Gastrocnemius medialis (tissue), 4 donors: Measurements from ENCODE around the gene PDHX. TPM values are rescaled to one million over a fixed set of nuclear protein-coding genes. Genes with fewer than 3 reads are reported as not detected.
A peak's percentile ranks its signal among the peaks of the same experiment; 100 is the strongest.

Experiments
- ATAC-seq, 2 donors: fragments of 150-250 bp; one replicate each; pipeline ENCODE4 v1.9.1; 2016
- DNase-seq, 2 donors: peaks; one replicate each; pipeline ENCODE4 v3.0.0-alpha.2; 2019
- H3K27ac ChIP-seq, 4 donors: fragments of 200-600 bp; sonication (generic); 1 replicate in 1 of 4; 2 replicates in 3 of 4; pipeline ENCODE4 v1.5.1; 2016 to 2018; ENCODE audit warnings: mild to moderate bottlenecking in 2 of 4, moderate library complexity in 1 of 4
- H3K27me3 ChIP-seq, 3 donors: fragments of 200-600 bp; sonication (generic) in 2 of 3; 1 replicate in 1 of 3; 2 replicates in 2 of 3; pipeline versions ENCODE4 v1.5.1 to v1.6.0; 2016 to 2019; ENCODE audit warnings: mild to moderate bottlenecking in 1 of 3, moderate library complexity in 1 of 3
- H3K36me3 ChIP-seq, 2 donors: fragments of 200-600 bp; sonication (generic) in 1 of 2; one replicate each; pipeline ENCODE4 v1.5.1; 2017 to 2018
- H3K4me1 ChIP-seq, 2 donors: fragments of 200-600 bp; sonication (generic) in 1 of 2; one replicate each; pipeline ENCODE4 v1.5.1; 2016 to 2017; ENCODE audit warnings: mild to moderate bottlenecking in 2 of 2
- H3K4me3 ChIP-seq, 4 donors: fragments of 200-600 bp; sonication (generic) in 3 of 4; 1 replicate in 1 of 4; 2 replicates in 3 of 4; pipeline ENCODE4 v1.5.1; 2016 to 2019; ENCODE audit warnings: mild to moderate bottlenecking in 2 of 4
- H3K9me3 ChIP-seq, 3 donors: fragments of 200-600 bp; sonication (generic) in 2 of 3; 1 replicate in 1 of 3; 2 replicates in 2 of 3; pipeline ENCODE4 v1.5.1; 2016 to 2019
- POLR2A ChIP-seq, 2 donors: fragments of 450-650 bp; IDR thresholded peaks; one replicate each; pipeline ENCODE4 v1.6.1; 2017; ENCODE audit warnings: antibody characterized with exemption in 2 of 2, mild to moderate bottlenecking in 2 of 2, moderate library complexity in 2 of 2
- in situ Hi-C, 4 donors: fragments of 200-750 bp; cut with MboI; loops; one replicate each; pipeline versions ENCODE4 v1.15.0 to v1.8.0; 2017; ENCODE audit warnings: low sequenced_read_pairs in 4 of 4
- intact Hi-C: fragments of 100-400 bp; cut with DNase I; formaldehyde crosslinking; loops from one replicate; pipeline ENCODE4 v1.15.1; 2023; ENCODE audit warnings: low total_unique reads
- total RNA-seq, 4 donors: library from RNA; depleted of rRNA; stranded (reverse); fragments of >200 nt; gene quantifications; one replicate each; pipeline versions ENCODE4 v1.1.0 to v1.2.3, GENCODE V29; 2016
- TF ChIP-seq, protein P1 (sequence below), 5 experiments: fragments of 450-650 bp in 3 of 5; fragments of 200-600 bp in 2 of 5; sonication (generic) in 2 of 5; IDR thresholded peaks in 4 of 5; conservative IDR thresholded peaks in 1 of 5; 1 replicate in 4 of 5; 2 replicates in 1 of 5; pipeline ENCODE4 v1.5.1; 2016 to 2019; ENCODE audit warnings: antibody characterized with exemption in 5 of 5, mild to moderate bottlenecking in 3 of 5, moderate library complexity in 3 of 5

Gene PDHX
- total RNA-seq, 4 donors from 2014 or later: 77.7 to 101 (median 87.3) TPM

DNA sequence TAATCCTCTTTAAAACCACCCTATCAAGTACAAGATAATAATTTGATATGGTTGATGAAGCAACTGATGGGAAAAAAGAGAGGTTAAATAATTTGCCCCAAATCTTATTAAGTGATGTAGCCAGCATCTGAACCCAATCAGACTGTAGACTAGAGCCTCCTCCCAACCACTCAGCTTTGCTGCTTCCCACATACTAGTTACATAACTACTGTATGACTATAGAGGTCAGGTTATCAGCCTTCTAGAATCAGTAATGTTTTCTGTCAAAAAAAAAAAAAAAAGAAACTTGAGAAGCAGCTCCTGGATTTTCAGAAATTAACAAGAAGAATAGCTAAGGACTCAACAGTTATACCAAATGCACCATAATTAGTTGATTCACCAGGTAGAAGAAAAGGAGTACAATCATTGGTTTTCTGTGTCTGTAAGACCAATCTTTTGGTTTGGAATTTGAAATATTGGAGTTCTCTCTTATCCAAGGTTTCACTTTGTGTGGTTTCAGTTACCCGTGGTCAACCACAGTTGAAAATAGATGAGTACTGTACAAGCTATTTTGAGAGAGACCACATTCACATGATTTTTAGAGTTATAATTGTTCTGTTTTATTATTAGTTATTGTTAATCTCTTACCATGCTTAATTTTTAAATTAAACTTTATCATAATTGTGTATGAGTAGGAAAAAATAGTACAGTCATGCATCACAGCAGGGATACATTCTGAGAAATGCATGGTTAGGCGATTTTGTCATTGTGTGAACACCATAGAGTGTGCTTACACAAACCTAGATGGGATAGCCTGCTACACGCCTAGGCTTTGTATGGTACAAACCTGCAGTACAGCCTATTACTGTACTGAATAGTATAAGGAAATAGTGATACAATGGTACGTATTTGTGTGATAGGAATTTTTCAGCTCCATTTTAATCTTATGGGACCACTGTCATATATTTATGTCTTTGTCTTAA lies 72.2 kb downstream of the PDHX start:
- peak in 1 of 2 donors; percentile 23 for ATAC-seq
- intact Hi-C loops: no loop called here
- no peak for DNase-seq
- Histone ChIP-seq H3K36me3 (peaks cover 0 to 28% of the 10 kb centered on the region in 2 donors), H3K4me1 (peaks cover 3 to 4% of the 10 kb centered on the region in 2 donors), H3K9me3 (no peaks in the 10 kb centered on the region), H3K27me3 (no peaks in the 10 kb centered on the region), H3K4me3 (no peak overlapping the region), H3K27ac (no peak overlapping the region)
- TF ChIP-seq, protein P1, sequence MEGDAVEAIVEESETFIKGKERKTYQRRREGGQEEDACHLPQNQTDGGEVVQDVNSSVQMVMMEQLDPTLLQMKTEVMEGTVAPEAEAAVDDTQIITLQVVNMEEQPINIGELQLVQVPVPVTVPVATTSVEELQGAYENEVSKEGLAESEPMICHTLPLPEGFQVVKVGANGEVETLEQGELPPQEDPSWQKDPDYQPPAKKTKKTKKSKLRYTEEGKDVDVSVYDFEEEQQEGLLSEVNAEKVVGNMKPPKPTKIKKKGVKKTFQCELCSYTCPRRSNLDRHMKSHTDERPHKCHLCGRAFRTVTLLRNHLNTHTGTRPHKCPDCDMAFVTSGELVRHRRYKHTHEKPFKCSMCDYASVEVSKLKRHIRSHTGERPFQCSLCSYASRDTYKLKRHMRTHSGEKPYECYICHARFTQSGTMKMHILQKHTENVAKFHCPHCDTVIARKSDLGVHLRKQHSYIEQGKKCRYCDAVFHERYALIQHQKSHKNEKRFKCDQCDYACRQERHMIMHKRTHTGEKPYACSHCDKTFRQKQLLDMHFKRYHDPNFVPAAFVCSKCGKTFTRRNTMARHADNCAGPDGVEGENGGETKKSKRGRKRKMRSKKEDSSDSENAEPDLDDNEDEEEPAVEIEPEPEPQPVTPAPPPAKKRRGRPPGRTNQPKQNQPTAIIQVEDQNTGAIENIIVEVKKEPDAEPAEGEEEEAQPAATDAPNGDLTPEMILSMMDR (IDR thresholded peaks at IDR 0.05 in 4 of 5, conservative IDR thresholded peaks at IDR 0.05 in 1 of 5): no peak
- in situ Hi-C loops: loop anchor here in 1 of 4 donors (25.0 kb wide), 1 partner anchor 149 kb away; the partner anchor contains the start of gene CD44

- in situ Hi-C loops (loop anchor here in 2 of 4 donors (10.0 to 25.0 kb wide), 2 partner anchors 146 to 404 kb away; partner anchors contain the start of gene CD44 (in 1 of the 2)), intact Hi-C loops (loop anchor here (10.0 kb wide), 1 partner anchor 244 kb away; no protein-coding TSS in a partner anchor)
- no peaks in the 10 kb centered on the region for H3K27me3 ChIP-seq
- peaks cover 3 to 4% of the 10 kb centered on the region in 2 donors for H3K4me1 ChIP-seq
- H3K36me3 ChIP-seq: peaks cover 0 to 11% of the 10 kb centered on the region in 2 donors
- TF ChIP-seq, protein P1 (IDR thresholded peaks at IDR 0.05 in 4 of 5, conservative IDR thresholded peaks at IDR 0.05 in 1 of 5): no peak
- TF ChIP-seq POLR2A (IDR thresholded peaks at IDR 0.05): no peak
- H3K9me3 ChIP-seq: no peaks in the 10 kb centered on the region
- no peak for ATAC-seq
- H3K27ac ChIP-seq: no peak overlapping the region
- no peak overlapping the region for H3K4me3 ChIP-seq
- no peak for DNase-seq
Measured at GRCh38 chr11:34990916-34991315, 74.5 kb downstream of the PDHX start.

DNA sequence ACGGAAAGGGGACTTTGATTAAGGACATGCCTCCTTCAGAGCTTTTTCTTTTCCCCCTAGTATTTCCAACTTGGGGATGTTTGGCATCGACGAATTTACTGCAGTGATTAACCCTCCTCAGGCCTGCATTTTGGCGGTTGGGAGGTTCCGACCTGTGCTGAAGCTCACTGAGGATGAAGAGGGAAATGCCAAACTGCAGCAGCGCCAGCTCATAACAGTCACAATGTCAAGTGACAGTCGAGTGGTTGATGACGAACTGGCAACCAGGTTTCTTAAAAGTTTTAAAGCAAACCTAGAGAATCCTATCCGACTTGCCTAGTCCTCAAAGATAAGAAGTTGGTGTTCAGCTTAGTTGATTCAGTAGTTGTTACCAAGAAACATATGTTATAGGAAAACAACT lies 78.4 kb downstream of the PDHX start:
- Histone ChIP-seq H3K27ac (no peak overlapping the region), H3K36me3 (no peaks in the 10 kb centered on the region), H3K9me3 (no peaks in the 10 kb centered on the region), H3K4me1 (no peaks in the 10 kb centered on the region), H3K4me3 (no peak overlapping the region), H3K27me3 (no peaks in the 10 kb centered on the region)
- DNase-seq: no peak
- intact Hi-C loops (loop anchor here (5.0 to 10.0 kb wide), 2 partner anchors 240 to 397 kb away; no protein-coding TSS in a partner anchor), in situ Hi-C loops (loop anchor here in 2 of 4 donors (10.0 to 25.0 kb wide), 2 partner anchors 142 to 400 kb away; partner anchors contain the start of gene CD44 (in 1 of the 2))
- ATAC-seq: no peak
- TF ChIP-seq, protein P1 (IDR thresholded peaks at IDR 0.05 in 4 of 5, conservative IDR thresholded peaks at IDR 0.05 in 1 of 5): no peak
- TF ChIP-seq POLR2A (IDR thresholded peaks at IDR 0.05): no peak

- no peak for TF ChIP-seq POLR2A (IDR thresholded peaks at IDR 0.05)
- TF ChIP-seq, protein P1 (IDR thresholded peaks at IDR 0.05 in 4 of 5, conservative IDR thresholded peaks at IDR 0.05 in 1 of 5): no peak
- DNase-seq (no peak), ATAC-seq (no peak)
- Histone ChIP-seq H3K36me3 (no peaks in the 10 kb centered on the region), H3K27ac (no peak overlapping the region), H3K9me3 (no peaks in the 10 kb centered on the region), H3K4me1 (no peaks in the 10 kb centered on the region), H3K4me3 (no peak overlapping the region), H3K27me3 (no peaks in the 10 kb centered on the region)
- intact Hi-C loops (loop anchor here (5.0 to 10.0 kb wide), 2 partner anchors 238 to 395 kb away; no protein-coding TSS in a partner anchor), in situ Hi-C loops (loop anchor here in 2 of 4 donors (10.0 to 25.0 kb wide), 2 partner anchors 140 to 398 kb away; partner anchors contain the start of gene CD44 (in 1 of the 2))
Measured at GRCh38 chr11:34996958-34997357, 80.5 kb downstream of the PDHX start.
